Gastroesophageal sphincter (tissue), 3 donors: ENCODE results near the gene MS4A18.

ENCODE experiments used
- EP300 ChIP-seq: sonication (generic); formaldehyde crosslinking; IDR thresholded peaks from one replicate; pipeline ENCODE4 v1.6.1; 2017; ENCODE audit warnings: antibody characterized with exemption, mild to moderate bottlenecking
- POLR2A ChIP-seq, 2 donors: fragments of 450-650 bp; IDR thresholded peaks; one replicate each; pipeline ENCODE4 v1.6.1; 2017; ENCODE audit warnings: antibody characterized with exemption in 2 of 2, mild to moderate bottlenecking in 2 of 2, moderate library complexity in 1 of 2
- POLR2AphosphoS5 ChIP-seq: sonication (generic); formaldehyde crosslinking; IDR thresholded peaks from one replicate; pipeline ENCODE4 v1.6.1; 2017; ENCODE audit warnings: antibody characterized with exemption
- TF ChIP-seq, protein P1 (sequence below), 4 experiments: fragments of 200-600 bp in 2 of 4; fragments of 450-650 bp in 2 of 4; sonication (generic) in 1 of 4; IDR thresholded peaks; one replicate each; pipeline ENCODE4 v1.5.1; 2017 to 2019; ENCODE audit warnings: antibody characterized with exemption in 4 of 4, mild to moderate bottlenecking in 2 of 4, moderate library complexity in 2 of 4

DNA sequence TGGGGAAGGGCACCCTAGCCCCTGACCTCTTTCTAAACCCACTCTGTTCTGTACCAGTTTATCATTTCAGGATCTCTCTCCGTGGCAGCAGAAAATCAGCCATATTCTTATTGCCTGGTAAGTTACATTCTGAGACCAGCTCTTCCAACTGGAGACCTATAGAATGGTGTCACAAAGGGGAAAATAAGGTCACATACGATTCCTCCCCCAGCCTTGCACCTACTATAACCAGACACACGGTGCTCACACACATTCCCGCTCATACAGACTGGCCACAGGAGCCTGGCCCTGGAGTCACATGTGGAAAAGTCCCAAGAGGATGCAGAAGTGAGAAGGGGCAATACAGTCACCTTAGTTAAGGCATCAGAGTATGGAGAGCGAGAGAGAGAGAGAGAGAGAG, 17.6 kb upstream of the MS4A18 start:
- TF ChIP-seq, protein P1, sequence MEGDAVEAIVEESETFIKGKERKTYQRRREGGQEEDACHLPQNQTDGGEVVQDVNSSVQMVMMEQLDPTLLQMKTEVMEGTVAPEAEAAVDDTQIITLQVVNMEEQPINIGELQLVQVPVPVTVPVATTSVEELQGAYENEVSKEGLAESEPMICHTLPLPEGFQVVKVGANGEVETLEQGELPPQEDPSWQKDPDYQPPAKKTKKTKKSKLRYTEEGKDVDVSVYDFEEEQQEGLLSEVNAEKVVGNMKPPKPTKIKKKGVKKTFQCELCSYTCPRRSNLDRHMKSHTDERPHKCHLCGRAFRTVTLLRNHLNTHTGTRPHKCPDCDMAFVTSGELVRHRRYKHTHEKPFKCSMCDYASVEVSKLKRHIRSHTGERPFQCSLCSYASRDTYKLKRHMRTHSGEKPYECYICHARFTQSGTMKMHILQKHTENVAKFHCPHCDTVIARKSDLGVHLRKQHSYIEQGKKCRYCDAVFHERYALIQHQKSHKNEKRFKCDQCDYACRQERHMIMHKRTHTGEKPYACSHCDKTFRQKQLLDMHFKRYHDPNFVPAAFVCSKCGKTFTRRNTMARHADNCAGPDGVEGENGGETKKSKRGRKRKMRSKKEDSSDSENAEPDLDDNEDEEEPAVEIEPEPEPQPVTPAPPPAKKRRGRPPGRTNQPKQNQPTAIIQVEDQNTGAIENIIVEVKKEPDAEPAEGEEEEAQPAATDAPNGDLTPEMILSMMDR (IDR thresholded peaks at IDR 0.05) = no peak
- no peak for TF ChIP-seq EP300
- TF ChIP-seq POLR2AphosphoS5 = no peak
- TF ChIP-seq POLR2A (IDR thresholded peaks at IDR 0.05) = no peak
